ENCODE data around the gene NALCN.

Gene NALCN

GRCh38 chr13:101092985-101093384 lies 323.3 kb downstream of the NALCN start:
- TF ChIP-seq CTCF (IDR thresholded peaks at IDR 0.05; ENCODE audit: extremely low read depth, missing control alignments) = no peak
- DNase-seq (ENCODE audit: low spot score) = no peak

GRCh38 chr13:101090287-101090686 lies 326.0 kb downstream of the NALCN start:
- no peak for DNase-seq (ENCODE audit: low spot score)
- TF ChIP-seq CTCF (IDR thresholded peaks at IDR 0.05; ENCODE audit: extremely low read depth, missing control alignments) = no peak

GRCh38 chr13:101085551-101085950 lies 330.8 kb downstream of the NALCN start:
- no peak for DNase-seq (ENCODE audit: low spot score)
- no peak for TF ChIP-seq CTCF (IDR thresholded peaks at IDR 0.05; ENCODE audit: extremely low read depth, missing control alignments)

- DNase-seq (ENCODE audit: low spot score) = no peak
- no peak for TF ChIP-seq CTCF (IDR thresholded peaks at IDR 0.05; ENCODE audit: extremely low read depth, missing control alignments)
Observed at GRCh38 chr13:101082441-101082840, 333.9 kb downstream of the NALCN start.

- DNase-seq (ENCODE audit: low spot score) = no peak
- no peak for TF ChIP-seq CTCF (IDR thresholded peaks at IDR 0.05; ENCODE audit: extremely low read depth, missing control alignments)
Observed at GRCh38 chr13:101080616-101081015, 335.7 kb downstream of the NALCN start.

- no peak for DNase-seq (ENCODE audit: low spot score)
- TF ChIP-seq CTCF (IDR thresholded peaks at IDR 0.05; ENCODE audit: extremely low read depth, missing control alignments) = no peak
Observed at GRCh38 chr13:101065329-101065728, 351.0 kb downstream of the NALCN start.

- no peak for TF ChIP-seq CTCF (IDR thresholded peaks at IDR 0.05; ENCODE audit: extremely low read depth, missing control alignments)
- no peak for DNase-seq (ENCODE audit: low spot score)
Observed at GRCh38 chr13:101059793-101060192, 356.5 kb downstream of the NALCN start.
